NT2/D1 (cell line): Measurements from ENCODE around the gene TTC6.

Experiments
- SUZ12 ChIP-seq: IDR thresholded peaks from 2 replicates; pipeline ENCODE4 v1.6.1; 2011; ENCODE audit not compliant: insufficient read length, insufficient read depth; ENCODE audit errors: extremely low read depth
- YY1 ChIP-seq: IDR thresholded peaks from 2 replicates; pipeline ENCODE4 v1.6.1; 2011; ENCODE audit not compliant: insufficient read length, insufficient read depth
- ZNF274 ChIP-seq: IDR thresholded peaks from 2 replicates; pipeline ENCODE4 v1.6.1; 2011; ENCODE audit warnings: mild to moderate bottlenecking, low read depth, low read length

DNA sequence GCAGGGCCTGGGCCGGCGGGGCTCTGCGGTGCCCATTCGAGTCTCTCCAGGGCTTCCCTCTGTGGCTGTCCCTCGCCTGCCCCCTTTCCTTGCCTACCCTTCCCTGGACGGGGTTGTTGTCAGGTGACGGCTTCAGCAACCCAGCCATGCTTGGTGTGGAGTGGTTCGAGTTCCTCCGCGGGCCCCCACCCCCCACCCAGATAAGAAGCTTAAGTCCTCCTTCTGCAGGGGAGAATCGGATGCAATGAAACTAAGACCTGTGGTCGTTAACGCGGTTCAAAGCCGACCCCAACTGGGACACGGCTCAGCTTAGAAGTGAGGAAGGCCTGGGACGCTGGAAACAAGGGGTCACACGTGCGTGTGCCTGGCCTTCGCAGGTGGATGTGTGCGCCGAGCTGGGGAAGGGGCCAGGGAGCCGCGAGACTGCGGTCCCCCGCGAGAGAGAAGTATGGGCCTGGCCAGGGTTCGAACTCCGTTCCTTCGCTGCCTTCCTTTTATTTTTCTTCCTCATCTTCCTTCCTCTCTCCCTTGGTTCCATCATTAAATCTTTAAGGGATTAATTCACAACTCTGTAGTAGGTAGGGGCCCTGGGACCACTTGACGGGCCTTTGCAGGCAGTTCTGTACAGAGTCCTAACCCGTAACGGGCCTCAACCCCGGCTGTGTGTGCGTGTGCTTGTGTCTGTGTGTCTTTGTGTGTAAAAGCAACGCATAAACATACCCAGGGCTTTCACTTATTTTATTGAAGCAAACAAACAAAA lies 3.5 kb downstream of the TTC6 start:
- TF ChIP-seq YY1 (no peak), ZNF274 (no peak), SUZ12 (no peak)
